ENCODE results near the gene VWA1.

VWA1 gene

DNA sequence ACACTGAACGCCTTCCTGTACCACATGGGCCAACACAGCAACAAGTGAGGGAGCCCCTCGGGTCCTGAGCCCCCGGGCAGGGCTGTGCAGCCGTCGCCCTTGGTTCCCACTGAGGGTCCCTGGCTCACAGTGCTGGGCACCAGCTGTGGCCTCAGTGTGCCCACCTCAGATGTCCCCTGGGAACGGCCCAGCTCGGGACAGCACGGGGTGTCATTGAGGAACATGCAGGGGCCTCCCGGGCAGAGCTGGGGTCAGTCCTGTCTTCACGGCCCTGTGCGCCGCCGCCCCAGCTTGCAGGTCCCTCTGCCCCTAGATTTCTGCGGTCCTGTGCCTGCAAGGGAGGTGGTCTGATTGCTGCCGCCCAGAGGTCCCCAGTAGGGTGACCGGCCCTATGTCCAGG, 53.7 kb downstream of the VWA1 start:
- no peak overlapping the region for H3K9ac ChIP-seq (ENCODE audit: low read depth, low read length)
- H3K9me3 ChIP-seq (ENCODE audit: control insufficient read depth, insufficient read depth, low read length) = no peaks in the 10 kb centered on the region
- H3K4me1 ChIP-seq (ENCODE audit: control insufficient read depth, insufficient read depth, low read length) = no peaks in the 10 kb centered on the region
- H3K36me3 ChIP-seq (ENCODE audit: control insufficient read depth, insufficient read depth, low read length) = peaks cover 52% of the 10 kb centered on the region
- no peak overlapping the region for H3K4me3 ChIP-seq (ENCODE audit: low read depth, low read length)
- no peaks in the 10 kb centered on the region for H3K27me3 ChIP-seq (ENCODE audit: control insufficient read depth, insufficient read depth, low read length)

- peaks cover 52% of the 10 kb centered on the region for H3K36me3 ChIP-seq (ENCODE audit: control insufficient read depth, insufficient read depth, low read length)
- H3K9ac ChIP-seq (ENCODE audit: low read depth, low read length) = no peak overlapping the region
- H3K4me1 ChIP-seq (ENCODE audit: control insufficient read depth, insufficient read depth, low read length) = no peaks in the 10 kb centered on the region
- no peaks in the 10 kb centered on the region for H3K9me3 ChIP-seq (ENCODE audit: control insufficient read depth, insufficient read depth, low read length)
- no peaks in the 10 kb centered on the region for H3K27me3 ChIP-seq (ENCODE audit: control insufficient read depth, insufficient read depth, low read length)
- no peak overlapping the region for H3K4me3 ChIP-seq (ENCODE audit: low read depth, low read length)
Observed at GRCh38 chr1:1489861-1490260, 54.4 kb downstream of the VWA1 start.

DNA sequence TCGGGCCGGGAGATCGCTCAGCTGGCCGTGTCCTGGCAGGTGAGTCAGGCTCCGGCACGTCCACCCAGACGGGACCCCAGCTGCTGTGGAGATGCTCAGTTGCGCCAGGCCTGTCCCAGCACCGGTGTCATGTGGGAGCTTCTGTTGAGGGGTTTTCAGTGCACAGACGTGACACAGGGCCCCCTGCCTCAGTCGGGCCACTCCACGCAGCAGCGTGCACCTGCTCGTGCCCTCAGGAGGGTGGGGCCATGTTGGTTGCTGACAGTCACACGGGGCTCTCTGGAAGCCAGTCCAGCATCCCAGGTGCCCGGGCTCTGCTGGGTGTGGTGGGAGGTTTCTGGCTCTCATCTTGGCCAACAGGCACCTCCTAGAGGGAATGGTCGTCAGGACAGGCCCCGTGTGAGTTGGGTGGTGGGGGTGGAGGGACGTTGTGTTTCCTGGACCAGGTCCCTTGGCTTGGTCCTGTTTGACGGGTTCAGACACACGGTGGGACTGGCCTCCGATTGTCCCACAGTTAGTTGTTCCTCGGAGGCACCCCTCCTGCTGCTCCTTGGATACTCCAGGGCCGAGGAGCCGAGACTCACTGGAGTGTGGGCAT, 55.2 kb downstream of the VWA1 start:
- Histone ChIP-seq H3K4me3 (ENCODE audit: low read depth, low read length) (no peak overlapping the region), H3K27me3 (ENCODE audit: control insufficient read depth, insufficient read depth, low read length) (no peaks in the 10 kb centered on the region), H3K9ac (ENCODE audit: low read depth, low read length) (no peak overlapping the region), H3K36me3 (ENCODE audit: control insufficient read depth, insufficient read depth, low read length) (peaks cover 52% of the 10 kb centered on the region), H3K4me1 (ENCODE audit: control insufficient read depth, insufficient read depth, low read length) (no peaks in the 10 kb centered on the region), H3K9me3 (ENCODE audit: control insufficient read depth, insufficient read depth, low read length) (no peaks in the 10 kb centered on the region)

DNA sequence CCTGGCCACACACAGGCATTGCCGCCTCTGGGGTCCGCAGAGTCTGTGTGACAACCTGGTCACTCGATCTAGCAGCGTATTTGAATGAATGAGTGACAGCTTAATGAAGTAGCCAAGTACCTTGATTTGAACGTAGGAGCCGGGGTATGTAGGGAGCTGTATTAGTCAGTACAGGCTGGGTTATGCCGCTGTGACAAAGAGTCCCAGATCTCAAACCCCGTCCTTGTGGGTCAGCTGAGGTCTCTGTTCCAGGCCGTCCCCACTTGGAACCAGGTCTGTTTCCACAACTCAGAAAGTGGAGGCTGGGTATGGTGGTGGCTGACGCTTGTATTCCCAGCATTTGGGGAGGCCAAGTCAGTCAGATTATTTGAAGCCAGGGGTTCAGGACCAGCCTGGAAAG, 56.1 kb downstream of the VWA1 start:
- H3K9ac ChIP-seq (ENCODE audit: low read depth, low read length) = no peak overlapping the region
- no peaks in the 10 kb centered on the region for H3K4me1 ChIP-seq (ENCODE audit: control insufficient read depth, insufficient read depth, low read length)
- H3K9me3 ChIP-seq (ENCODE audit: control insufficient read depth, insufficient read depth, low read length) = no peaks in the 10 kb centered on the region
- no peaks in the 10 kb centered on the region for H3K27me3 ChIP-seq (ENCODE audit: control insufficient read depth, insufficient read depth, low read length)
- peaks cover 47% of the 10 kb centered on the region for H3K36me3 ChIP-seq (ENCODE audit: control insufficient read depth, insufficient read depth, low read length)
- no peak overlapping the region for H3K4me3 ChIP-seq (ENCODE audit: low read depth, low read length)

All from iPS-15b (cell line).